ENCODE data around the gene IQSEC1.
A peak's percentile ranks its signal among the peaks of the same experiment; 100 is the strongest.

The IQSEC1 gene

GRCh38 chr3:13023235-13023970 is 49.8 kb downstream of the IQSEC1 start:
- Mint-ChIP-seq H3K36me3 (ENCODE audit: low read depth) (no peaks in the 10 kb centered on the region), H3K4me3 (no peak overlapping the region), H3K27ac (no peak overlapping the region), H3K4me1 (ENCODE audit: low read depth) (peaks cover 4% of the 10 kb centered on the region), H3K9me3 (no peaks in the 10 kb centered on the region), H3K27me3 (ENCODE audit: low read depth) (no peaks in the 10 kb centered on the region)
- DNase-seq (ENCODE audit: low spot score) = no peak

GRCh38 chr3:13022348-13023234 is 50.6 kb downstream of the IQSEC1 start:
- no peaks in the 10 kb centered on the region for H3K9me3 Mint-ChIP-seq
- H3K27ac Mint-ChIP-seq = no peak overlapping the region
- H3K4me1 Mint-ChIP-seq (ENCODE audit: low read depth) = peaks cover 4% of the 10 kb centered on the region
- no peaks in the 10 kb centered on the region for H3K36me3 Mint-ChIP-seq (ENCODE audit: low read depth)
- no peaks in the 10 kb centered on the region for H3K27me3 Mint-ChIP-seq (ENCODE audit: low read depth)
- DNase-seq (ENCODE audit: low spot score) = no peak
- H3K4me3 Mint-ChIP-seq = no peak overlapping the region

- Mint-ChIP-seq H3K36me3 (ENCODE audit: low read depth) (no peaks in the 10 kb centered on the region), H3K9me3 (no peaks in the 10 kb centered on the region), H3K4me3 (no peak overlapping the region), H3K4me1 (ENCODE audit: low read depth) (peaks cover 16% of the 10 kb centered on the region), H3K27me3 (ENCODE audit: low read depth) (no peaks in the 10 kb centered on the region), H3K27ac (no peak overlapping the region)
- no peak for DNase-seq (ENCODE audit: low spot score)
These were observed 51.8 kb downstream of the IQSEC1 start for GRCh38 chr3:13021141-13022114.

- H3K4me1 Mint-ChIP-seq (ENCODE audit: low read depth) = peaks cover 24% of the 10 kb centered on the region
- no peaks in the 10 kb centered on the region for H3K36me3 Mint-ChIP-seq (ENCODE audit: low read depth)
- no peaks in the 10 kb centered on the region for H3K27me3 Mint-ChIP-seq (ENCODE audit: low read depth)
- H3K9me3 Mint-ChIP-seq = no peaks in the 10 kb centered on the region
- no peak overlapping the region for H3K4me3 Mint-ChIP-seq
- DNase-seq (ENCODE audit: low spot score) = no peak
- H3K27ac Mint-ChIP-seq = peak overlapping the region; percentile 50
These were observed 53.0 kb downstream of the IQSEC1 start for GRCh38 chr3:13020159-13020750.

- no peak overlapping the region for H3K4me3 Mint-ChIP-seq
- H3K4me1 Mint-ChIP-seq (ENCODE audit: low read depth) = peaks cover 27% of the 10 kb centered on the region
- H3K36me3 Mint-ChIP-seq (ENCODE audit: low read depth) = no peaks in the 10 kb centered on the region
- H3K9me3 Mint-ChIP-seq = no peaks in the 10 kb centered on the region
- DNase-seq (ENCODE audit: low spot score) = no peak
- no peak overlapping the region for H3K27ac Mint-ChIP-seq
- H3K27me3 Mint-ChIP-seq (ENCODE audit: low read depth) = no peaks in the 10 kb centered on the region
These were observed 53.8 kb downstream of the IQSEC1 start for GRCh38 chr3:13019243-13020095.

- no peak for DNase-seq (ENCODE audit: low spot score)
- Mint-ChIP-seq H3K4me3 (no peak overlapping the region), H3K4me1 (ENCODE audit: low read depth) (peaks cover 32% of the 10 kb centered on the region), H3K27ac (peak overlapping the region; percentile 27), H3K27me3 (ENCODE audit: low read depth) (no peaks in the 10 kb centered on the region), H3K9me3 (no peaks in the 10 kb centered on the region), H3K36me3 (ENCODE audit: low read depth) (no peaks in the 10 kb centered on the region)
These were observed 54.5 kb downstream of the IQSEC1 start for GRCh38 chr3:13018561-13019242.

- no peaks in the 10 kb centered on the region for H3K9me3 Mint-ChIP-seq
- DNase-seq (ENCODE audit: low spot score) = no peak
- H3K4me1 Mint-ChIP-seq (ENCODE audit: low read depth) = peaks cover 37% of the 10 kb centered on the region
- no peaks in the 10 kb centered on the region for H3K27me3 Mint-ChIP-seq (ENCODE audit: low read depth)
- no peak overlapping the region for H3K4me3 Mint-ChIP-seq
- H3K27ac Mint-ChIP-seq = peak overlapping the region; percentile 27
- peaks cover 6% of the 10 kb centered on the region for H3K36me3 Mint-ChIP-seq (ENCODE audit: low read depth)
These were observed 55.2 kb downstream of the IQSEC1 start for GRCh38 chr3:13018043-13018451.

- no peaks in the 10 kb centered on the region for H3K27me3 Mint-ChIP-seq (ENCODE audit: low read depth)
- H3K36me3 Mint-ChIP-seq (ENCODE audit: low read depth) = peaks cover 6% of the 10 kb centered on the region
- H3K9me3 Mint-ChIP-seq = no peaks in the 10 kb centered on the region
- H3K4me1 Mint-ChIP-seq (ENCODE audit: low read depth) = peaks cover 40% of the 10 kb centered on the region
- H3K27ac Mint-ChIP-seq = peak overlapping the region; percentile 99
- peak overlapping the region; percentile 83 for H3K4me3 Mint-ChIP-seq
- DNase-seq (ENCODE audit: low spot score) = no peak
These were observed 55.7 kb downstream of the IQSEC1 start for GRCh38 chr3:13017361-13018042.

- no peaks in the 10 kb centered on the region for H3K27me3 Mint-ChIP-seq (ENCODE audit: low read depth)
- H3K27ac Mint-ChIP-seq = peak overlapping the region; percentile 99
- H3K4me3 Mint-ChIP-seq = peak overlapping the region; percentile 83
- H3K36me3 Mint-ChIP-seq (ENCODE audit: low read depth) = peaks cover 9% of the 10 kb centered on the region
- H3K4me1 Mint-ChIP-seq (ENCODE audit: low read depth) = peaks cover 47% of the 10 kb centered on the region
- H3K9me3 Mint-ChIP-seq = no peaks in the 10 kb centered on the region
- DNase-seq (ENCODE audit: low spot score) = no peak
These were observed 56.4 kb downstream of the IQSEC1 start for GRCh38 chr3:13016721-13017255.

- peaks cover 53% of the 10 kb centered on the region for H3K4me1 Mint-ChIP-seq (ENCODE audit: low read depth)
- no peaks in the 10 kb centered on the region for H3K27me3 Mint-ChIP-seq (ENCODE audit: low read depth)
These were observed 57.0 kb downstream of the IQSEC1 start for GRCh38 chr3:13016083-13016720.

GRCh38 chr3:13015286-13016082 is 57.7 kb downstream of the IQSEC1 start:
- no peaks in the 10 kb centered on the region for H3K9me3 Mint-ChIP-seq
- peak overlapping the region; percentile 83 for H3K4me3 Mint-ChIP-seq
- H3K27ac Mint-ChIP-seq = peak overlapping the region; percentile 99
- H3K36me3 Mint-ChIP-seq (ENCODE audit: low read depth) = peaks cover 17% of the 10 kb centered on the region
- peaks cover 56% of the 10 kb centered on the region for H3K4me1 Mint-ChIP-seq (ENCODE audit: low read depth)
- H3K27me3 Mint-ChIP-seq (ENCODE audit: low read depth) = no peaks in the 10 kb centered on the region
- DNase-seq (ENCODE audit: low spot score) = peak; percentile 59

More at GRCh38 chr3:13016083-13016720, 57.0 kb downstream of the IQSEC1 start:
- DNase-seq (ENCODE audit: low spot score) = peak; percentile 51
- H3K9me3 Mint-ChIP-seq = no peaks in the 10 kb centered on the region
- peaks cover 12% of the 10 kb centered on the region for H3K36me3 Mint-ChIP-seq (ENCODE audit: low read depth)
- peak overlapping the region; percentile 83 for H3K4me3 Mint-ChIP-seq
- H3K27ac Mint-ChIP-seq = peak overlapping the region; percentile 99
